ENCODE results near the gene KEAP1. TPM values are rescaled to one million over a fixed set of nuclear protein-coding genes. Genes with fewer than 3 reads are reported as not detected.
A peak's percentile ranks its signal among the peaks of the same experiment; 100 is the strongest.
"Not testable (repeated sequence)": the region's sequence is repeated elsewhere in the genome, so short reads cannot be mapped to it uniquely, and the experiment has no call there.

The KEAP1 gene
- total RNA-seq: 59.5 and 62.9 TPM in 2 replicates

- TF ChIP-seq, protein P1, sequence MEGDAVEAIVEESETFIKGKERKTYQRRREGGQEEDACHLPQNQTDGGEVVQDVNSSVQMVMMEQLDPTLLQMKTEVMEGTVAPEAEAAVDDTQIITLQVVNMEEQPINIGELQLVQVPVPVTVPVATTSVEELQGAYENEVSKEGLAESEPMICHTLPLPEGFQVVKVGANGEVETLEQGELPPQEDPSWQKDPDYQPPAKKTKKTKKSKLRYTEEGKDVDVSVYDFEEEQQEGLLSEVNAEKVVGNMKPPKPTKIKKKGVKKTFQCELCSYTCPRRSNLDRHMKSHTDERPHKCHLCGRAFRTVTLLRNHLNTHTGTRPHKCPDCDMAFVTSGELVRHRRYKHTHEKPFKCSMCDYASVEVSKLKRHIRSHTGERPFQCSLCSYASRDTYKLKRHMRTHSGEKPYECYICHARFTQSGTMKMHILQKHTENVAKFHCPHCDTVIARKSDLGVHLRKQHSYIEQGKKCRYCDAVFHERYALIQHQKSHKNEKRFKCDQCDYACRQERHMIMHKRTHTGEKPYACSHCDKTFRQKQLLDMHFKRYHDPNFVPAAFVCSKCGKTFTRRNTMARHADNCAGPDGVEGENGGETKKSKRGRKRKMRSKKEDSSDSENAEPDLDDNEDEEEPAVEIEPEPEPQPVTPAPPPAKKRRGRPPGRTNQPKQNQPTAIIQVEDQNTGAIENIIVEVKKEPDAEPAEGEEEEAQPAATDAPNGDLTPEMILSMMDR (IDR thresholded peaks at IDR 0.05; ENCODE audit: insufficient read depth, low read length, severe bottlenecking): no peak
- FAIRE-seq (no peak), DNase-seq (ENCODE audit: low read depth) (no peak)
- peak within 1 kb of the TSS; percentile 95 for H3K4me3 ChIP-seq (ENCODE audit: low read depth, low read length)
- H3K27me3 ChIP-seq (ENCODE audit: control insufficient read depth, insufficient read depth, low read length): no peaks in the 10 kb centered on the region
- peaks cover 6% of the 10 kb centered on the region for H3K36me3 ChIP-seq (ENCODE audit: control insufficient read depth, insufficient read depth, low read length)
Observed at GRCh38 chr19:10503002-10503789, at the start of gene KEAP1. KEAP1 (minus strand) TSS chr19:10503356; CDS start chr19:10500033, 3,323 bp downstream.

DNA sequence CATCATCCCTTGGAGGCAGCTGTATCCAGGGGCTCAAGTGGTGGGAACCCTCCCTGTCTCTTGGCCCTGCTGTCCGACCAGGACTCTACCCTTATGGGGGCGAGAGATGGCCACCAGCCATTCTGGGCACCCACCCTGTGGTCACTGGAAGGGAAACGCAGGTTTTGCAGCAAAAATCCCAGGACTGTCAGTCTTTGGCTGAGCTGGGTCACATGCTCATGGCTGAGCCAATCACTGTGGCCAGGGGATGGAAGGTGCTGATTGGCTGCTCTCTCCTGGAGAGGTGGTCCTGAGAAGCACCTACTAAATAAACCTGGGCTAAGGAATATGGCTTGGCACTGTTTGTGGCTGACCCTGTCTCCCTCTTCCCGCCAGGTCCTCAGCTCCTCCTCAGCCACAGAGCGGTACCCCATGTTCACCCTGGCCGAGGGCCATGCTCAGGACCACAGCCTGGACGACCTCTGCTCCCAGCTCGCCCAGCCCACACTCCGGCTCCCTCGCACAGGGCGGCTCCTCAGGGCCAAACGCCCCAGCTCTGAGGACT is 49.4 kb upstream of the KEAP1 start:
- no peaks in the 10 kb centered on the region for H3K27me3 ChIP-seq (ENCODE audit: control insufficient read depth, insufficient read depth, low read length)
- no peak overlapping the region for H3K4me3 ChIP-seq (ENCODE audit: low read depth, low read length)
- TF ChIP-seq, protein P1 (IDR thresholded peaks at IDR 0.05; ENCODE audit: insufficient read depth, low read length, severe bottlenecking): no peak
- DNase-seq (ENCODE audit: low read depth) (no peak), FAIRE-seq (no peak)
- peaks cover 24% of the 10 kb centered on the region for H3K36me3 ChIP-seq (ENCODE audit: control insufficient read depth, insufficient read depth, low read length)

GRCh38 chr19:10551698-10552301 is 48.6 kb upstream of the KEAP1 start:
- DNase-seq (ENCODE audit: low read depth): peak; percentile 62
- peak; percentile 36 for FAIRE-seq

GRCh38 chr19:10551006-10551405 is 47.9 kb upstream of the KEAP1 start:
- FAIRE-seq; H3K27me3 ChIP-seq (ENCODE audit: control insufficient read depth, insufficient read depth, low read length); DNase-seq (ENCODE audit: low read depth); H3K4me3 ChIP-seq (ENCODE audit: low read depth, low read length): not testable (repeated sequence)
- H3K36me3 ChIP-seq (ENCODE audit: control insufficient read depth, insufficient read depth, low read length): peaks cover 30% of the 10 kb centered on the region

More at GRCh38 chr19:10551698-10552301, 48.6 kb upstream of the KEAP1 start:
- Histone ChIP-seq H3K27me3 (ENCODE audit: control insufficient read depth, insufficient read depth, low read length) (no peaks in the 10 kb centered on the region), H3K4me3 (ENCODE audit: low read depth, low read length) (no peak overlapping the region), H3K36me3 (ENCODE audit: control insufficient read depth, insufficient read depth, low read length) (peaks cover 27% of the 10 kb centered on the region)
- TF ChIP-seq, protein P1 (IDR thresholded peaks at IDR 0.05; ENCODE audit: insufficient read depth, low read length, severe bottlenecking): peak; percentile 51

DNA sequence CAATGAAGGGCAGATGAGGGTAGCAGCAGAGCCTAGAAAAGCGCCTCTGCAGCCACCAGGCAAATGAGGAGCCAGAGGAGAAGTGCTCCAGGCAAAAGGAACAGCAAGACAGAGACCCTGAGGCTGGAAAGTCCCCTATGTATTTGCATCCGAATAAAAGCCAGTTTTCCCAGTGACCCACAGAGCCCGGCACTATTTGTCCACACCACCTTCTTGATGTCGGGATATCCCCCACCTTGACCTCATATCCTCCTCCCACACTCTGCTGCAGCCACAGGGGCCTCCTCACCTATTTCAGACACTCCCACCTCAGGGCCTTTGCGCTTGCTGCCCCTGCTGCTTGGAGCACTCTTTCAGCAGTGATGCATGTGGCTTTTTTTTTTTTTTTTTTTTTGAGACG is 47.2 kb upstream of the KEAP1 start:
- peaks cover 32% of the 10 kb centered on the region for H3K36me3 ChIP-seq (ENCODE audit: control insufficient read depth, insufficient read depth, low read length)
- TF ChIP-seq, protein P1 (IDR thresholded peaks at IDR 0.05; ENCODE audit: insufficient read depth, low read length, severe bottlenecking): no peak
- no peak overlapping the region for H3K4me3 ChIP-seq (ENCODE audit: low read depth, low read length)
- FAIRE-seq (no peak), DNase-seq (ENCODE audit: low read depth) (no peak)
- no peaks in the 10 kb centered on the region for H3K27me3 ChIP-seq (ENCODE audit: control insufficient read depth, insufficient read depth, low read length)

GRCh38 chr19:10549733-10550132 is 46.6 kb upstream of the KEAP1 start:
- DNase-seq (ENCODE audit: low read depth) (no peak), FAIRE-seq (no peak)
- TF ChIP-seq, protein P1 (IDR thresholded peaks at IDR 0.05; ENCODE audit: insufficient read depth, low read length, severe bottlenecking): no peak
- Histone ChIP-seq H3K36me3 (ENCODE audit: control insufficient read depth, insufficient read depth, low read length) (peaks cover 33% of the 10 kb centered on the region), H3K27me3 (ENCODE audit: control insufficient read depth, insufficient read depth, low read length) (no peaks in the 10 kb centered on the region), H3K4me3 (ENCODE audit: low read depth, low read length) (no peak overlapping the region)
